Adrenal gland (tissue), 12 donors: ENCODE data around the gene CAMK2G. TPM values are rescaled to one million over a fixed set of nuclear protein-coding genes. Genes with fewer than 3 reads are reported as not detected.

ENCODE experiments used
- DNase-seq, 7 donors: peaks; one replicate each; pipeline ENCODE4 v3.0.0-alpha.2; 2019 to 2020
- H3K27ac ChIP-seq, 5 donors: fragments of 200-600 bp; sonication (generic) in 4 of 5; 1 replicate in 3 of 5; 2 replicates in 2 of 5; pipeline versions ENCODE4 v1.5.1 to v1.8.0; 2016 to 2020; ENCODE audit warnings: mild to moderate bottlenecking in 1 of 5
- H3K27me3 ChIP-seq: fragments of 200-600 bp; 2 replicates; pipeline ENCODE4 v1.8.0; 2021
- H3K36me3 ChIP-seq, 2 donors: fragments of 200-600 bp; replicated peaks in 1 of 2; 1 replicate in 1 of 2; 2 replicates in 1 of 2; pipeline versions ENCODE4 v1.5.1 to v1.8.0; 2018 to 2022
- H3K4me1 ChIP-seq, 2 donors: fragments of 200-600 bp; replicated peaks in 1 of 2; 1 replicate in 1 of 2; 2 replicates in 1 of 2; pipeline versions ENCODE4 v1.5.1 to v1.8.0; 2018 to 2021
- H3K4me3 ChIP-seq, 4 donors: fragments of 200-600 bp; sonication (generic) in 3 of 4; one replicate each; pipeline ENCODE4 v1.5.1; 2016 to 2018
- H3K9me3 ChIP-seq, 3 donors: fragments of 200-600 bp; sonication (generic) in 1 of 3; replicated peaks in 1 of 3; 1 replicate in 2 of 3; 2 replicates in 1 of 3; pipeline versions ENCODE4 v1.5.1 to v1.8.0; 2016 to 2021
- CTCF ChIP-seq, 6 experiments: fragments of 450-650 bp in 4 of 6; fragments of 200-600 bp in 2 of 6; sonication (generic) in 1 of 6; IDR thresholded peaks; 1 replicate in 5 of 6; 2 replicates in 1 of 6; pipeline versions ENCODE4 v1.5.1 to v1.8.0; 2016 to 2021; ENCODE audit warnings: antibody characterized with exemption in 6 of 6, mild to moderate bottlenecking in 2 of 6, moderate library complexity in 1 of 6
- POLR2A ChIP-seq, 2 donors: fragments of 450-650 bp; IDR thresholded peaks; one replicate each; pipeline ENCODE4 v1.6.1; 2017; ENCODE audit warnings: antibody characterized with exemption in 2 of 2, mild to moderate bottlenecking in 2 of 2, moderate library complexity in 1 of 2
- WGBS, 4 donors: extraction: QIAGEN DNeasy Blood & Tissue Kit in 2 of 4; methylation state at CpG; one replicate each; pipeline versions ENCODE4 v1.1.5 to v1.1.7; 2013 to 2017; 5-methylcytosine and 5-hydroxymethylcytosine counted together
- intact Hi-C, 2 donors: fragments of 100-400 bp; cut with DNase I; formaldehyde crosslinking; loops; one replicate each; pipeline versions ENCODE4 v1.14.1 to v1.15.0; 2022 to 2023
- polyA plus RNA-seq, 3 donors: library from polyadenylated mRNA; stranded (reverse); fragments of 200-250 nt in 2 of 3; fragments of 350-450 nt in 1 of 3; fragmentation: Illumina TruSeq in 1 of 3; extraction: RNeasy Lipid Tissue Mini Kit (QIAGEN cat#74804) in 1 of 3; gene quantifications; one replicate each; pipeline ENCODE4 v1.2.3, GENCODE V29; 2013 to 2014
- total RNA-seq, 9 donors: library from RNA; depleted of rRNA in 4 of 9; stranded (reverse); fragments of >200 nt in 4 of 9; fragments of 120-200 nt in 1 of 9; fragmentation: NEBNext Ultra II Directional in 1 of 9; extraction: Animal tissue kit (Norgen Biotek cat#: 25700) in 1 of 9; gene quantifications; one replicate each; pipeline versions ENCODE4 v1.1.0 to v1.2.4, GENCODE V29; 2013 to 2023
- donor health status: healthy with polysubstance abuse.
- donor health status: Bipolar disorder and iron deficiency.
- donor health status: DM: yes; HTN: yes; CAD: no.
- donor health status: DM: no; HTN: no; CAD: no.
- donor health status: DM: no; HTN: no; CAD: no.
- donor health status: DM: yes; HTN: yes; CAD: no.

Gene CAMK2G
- total and polyA plus RNA-seq, 12 donors, result 12.7 to 27.3 (median 19.7) TPM

GRCh38 chr10:73865459-73866442 lies 8.6 kb downstream of the CAMK2G start:
- WGBS, 4 donors, result 58 to 67% (median 64%) methylated on average over 6 to 11 of the region's 11 CpGs
- Histone ChIP-seq H3K4me1 (peaks cover 0 to 17% of the 10 kb centered on the region in 2 donors), H3K9me3 (no peaks in the 10 kb centered on the region), H3K36me3 (peaks cover 0 to 3% of the 10 kb centered on the region in 2 donors), H3K27me3 (no peaks in the 10 kb centered on the region), H3K4me3 (no peak overlapping the region), H3K27ac (peak overlapping the region in 2 of 5 donors; percentile 62)
- intact Hi-C loops, result no loop called here
- TF ChIP-seq CTCF (IDR thresholded peaks at IDR 0.05), result no peak
- TF ChIP-seq POLR2A (IDR thresholded peaks at IDR 0.05), result no peak
- peak in 4 of 7 donors; percentile 31 to 43 (median 40) for DNase-seq

- TF ChIP-seq CTCF (IDR thresholded peaks at IDR 0.05) (no peak), POLR2A (IDR thresholded peaks at IDR 0.05) (no peak)
- WGBS, 4 donors, result 73 to 84% (median 80%) methylated on average over 7 to 8 of the region's 8 CpGs
- Histone ChIP-seq H3K27me3 (no peaks in the 10 kb centered on the region), H3K9me3 (no peaks in the 10 kb centered on the region), H3K36me3 (peaks cover 0 to 10% of the 10 kb centered on the region in 2 donors), H3K27ac (peak overlapping the region in 1 of 5 donors; percentile 62), H3K4me3 (no peak overlapping the region), H3K4me1 (peaks cover 0 to 17% of the 10 kb centered on the region in 2 donors)
- DNase-seq, result no peak
- intact Hi-C loops, result no loop called here
Observed at GRCh38 chr10:73865107-73865458, 9.3 kb downstream of the CAMK2G start.

- H3K27ac ChIP-seq, result no peak overlapping the region
Observed at GRCh38 chr10:73864229-73864628, 10.1 kb downstream of the CAMK2G start.

More at GRCh38 chr10:73864229-73864628, 10.1 kb downstream of the CAMK2G start:
- no peak for DNase-seq
- Histone ChIP-seq H3K4me3 (no peak overlapping the region), H3K9me3 (no peaks in the 10 kb centered on the region), H3K36me3 (peaks cover 0 to 18% of the 10 kb centered on the region in 2 donors), H3K27me3 (no peaks in the 10 kb centered on the region), H3K4me1 (peaks cover 0 to 17% of the 10 kb centered on the region in 2 donors)
- intact Hi-C loops, result no loop called here
- TF ChIP-seq POLR2A (IDR thresholded peaks at IDR 0.05) (no peak), CTCF (IDR thresholded peaks at IDR 0.05) (no peak)
- WGBS, 4 donors, result 96 to 99% (median 96%) methylated on average over 4 of the region's 4 CpGs
